H4 (cell line): ENCODE data around the gene ATRX. TPM values are rescaled to one million over a fixed set of nuclear protein-coding genes. Genes with fewer than 3 reads are reported as not detected.
"Not testable (repeated sequence)": the region's sequence is repeated elsewhere in the genome, so short reads cannot be mapped to it uniquely, and the experiment has no call there.

Experiments
- DNase-seq: peaks from one replicate; pipeline ENCODE4 v3.0.0-alpha.2; 2015; ENCODE audit warnings: low spot score
- total RNA-seq: library from RNA; depleted of rRNA; stranded (reverse); fragments of >200 nt; shearing (Covaris generic); gene quantifications from 2 replicates; pipeline ENCODE4 v1.2.3, GENCODE V29; 2014; rRNA removed

The ATRX gene
- total RNA-seq, 1 experiment from 2014 or later: 42.5 TPM

DNA sequence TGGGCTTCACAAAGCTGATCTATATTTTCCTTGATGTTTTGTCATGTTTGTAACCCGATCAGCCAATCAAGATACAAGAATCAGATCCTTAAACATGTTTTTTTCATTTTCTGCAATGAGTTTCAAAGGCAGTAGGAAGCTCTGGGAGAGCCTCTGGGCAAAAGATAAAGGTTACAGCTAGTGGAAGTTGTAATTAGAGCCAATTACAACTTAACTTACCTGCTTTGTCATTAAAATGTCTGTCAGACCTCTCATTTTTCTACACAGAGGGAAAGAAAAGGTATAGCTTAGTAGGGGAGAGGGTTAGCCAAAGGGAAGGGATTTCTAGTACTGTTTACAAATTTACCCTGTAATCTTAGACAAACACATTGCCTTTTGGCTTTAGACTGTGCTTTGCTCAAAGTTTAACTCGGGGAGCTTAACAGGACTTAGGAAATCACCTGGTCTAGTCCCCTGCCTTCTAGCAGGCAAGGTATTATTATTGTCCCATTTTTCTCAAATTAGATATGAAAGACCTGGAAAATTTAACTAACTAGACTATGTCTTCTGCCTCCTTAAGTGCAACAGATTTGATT, 283.0 kb downstream of the ATRX start:
- no peak for DNase-seq

DNA sequence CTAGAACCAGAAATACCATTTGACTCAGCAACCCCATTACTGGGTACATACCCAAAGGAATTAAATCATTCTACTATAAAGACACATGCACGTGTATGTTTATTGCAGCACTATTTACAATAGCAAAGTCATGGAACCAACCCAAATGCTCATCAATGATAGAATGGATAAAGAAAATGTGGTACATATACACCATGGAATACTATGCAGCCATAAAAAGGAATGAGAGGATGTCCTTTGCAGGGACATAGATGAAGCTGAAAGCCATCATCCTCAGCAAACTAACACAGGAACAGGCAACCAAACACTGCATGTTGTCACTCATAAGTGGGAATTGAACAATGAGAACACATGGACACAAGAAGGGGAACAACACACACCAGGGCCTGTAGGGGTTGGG, 285.9 kb downstream of the ATRX start:
- DNase-seq: not testable (repeated sequence)

DNA sequence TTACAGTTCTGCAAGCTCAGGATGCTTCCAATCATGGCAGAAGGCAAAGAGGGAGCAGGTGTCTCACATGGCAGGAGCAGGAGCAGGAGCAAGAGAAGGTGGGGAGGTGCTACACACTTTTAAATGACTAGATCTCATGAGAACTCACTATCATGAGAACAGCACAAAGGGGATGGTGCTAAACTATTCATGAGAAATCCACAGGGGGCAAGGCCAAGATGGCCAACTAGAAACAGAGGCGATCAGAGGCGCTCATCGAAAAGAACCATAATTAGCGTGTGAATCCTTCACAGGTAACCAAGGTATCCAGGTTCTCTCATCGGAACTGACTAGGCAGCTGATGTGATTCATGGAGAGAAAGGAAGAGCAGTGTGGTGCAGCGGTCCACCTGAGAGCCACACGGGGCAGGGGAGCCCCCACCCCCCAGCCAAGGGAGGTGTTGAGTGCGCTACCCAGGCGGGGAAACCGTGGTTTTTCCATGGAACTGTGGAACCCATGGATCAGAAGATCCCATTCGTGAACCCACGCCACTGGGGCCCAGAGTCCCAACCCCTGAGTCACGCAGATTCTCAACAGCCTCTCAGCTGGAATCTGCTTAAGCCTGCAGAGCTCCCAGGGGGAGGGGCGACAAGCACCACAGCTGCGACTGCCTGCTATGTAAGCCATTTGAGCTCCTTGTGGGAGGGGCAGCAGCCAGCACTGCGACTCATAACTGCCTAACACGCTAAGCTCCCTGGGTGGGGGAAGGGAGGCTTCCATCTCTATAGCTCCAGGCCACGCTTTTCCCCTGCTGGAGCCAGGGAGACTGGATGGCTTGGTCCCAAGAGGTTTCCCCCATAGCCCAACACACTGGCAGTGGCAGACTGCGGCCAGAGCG, 292.1 kb downstream of the ATRX start:
- DNase-seq: peak; percentile 80

DNA sequence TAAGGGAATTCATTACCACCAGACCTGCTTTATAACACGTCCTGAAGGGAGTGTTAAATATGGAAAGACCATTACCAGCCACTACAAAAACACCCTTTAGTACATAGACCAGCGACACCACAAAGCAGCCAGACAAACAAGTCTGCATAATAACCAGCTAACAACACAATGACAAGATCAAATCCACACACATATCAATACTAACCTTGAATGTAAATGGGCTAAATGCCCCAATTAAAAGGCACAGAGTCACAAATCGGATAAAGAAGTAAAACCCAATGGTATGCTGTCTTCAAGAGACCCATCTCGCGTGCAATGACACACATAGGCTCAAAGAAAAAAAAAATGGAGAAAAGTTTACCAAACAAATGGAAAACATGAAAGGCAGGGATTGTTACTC, 302.0 kb downstream of the ATRX start:
- DNase-seq: no peak

DNA sequence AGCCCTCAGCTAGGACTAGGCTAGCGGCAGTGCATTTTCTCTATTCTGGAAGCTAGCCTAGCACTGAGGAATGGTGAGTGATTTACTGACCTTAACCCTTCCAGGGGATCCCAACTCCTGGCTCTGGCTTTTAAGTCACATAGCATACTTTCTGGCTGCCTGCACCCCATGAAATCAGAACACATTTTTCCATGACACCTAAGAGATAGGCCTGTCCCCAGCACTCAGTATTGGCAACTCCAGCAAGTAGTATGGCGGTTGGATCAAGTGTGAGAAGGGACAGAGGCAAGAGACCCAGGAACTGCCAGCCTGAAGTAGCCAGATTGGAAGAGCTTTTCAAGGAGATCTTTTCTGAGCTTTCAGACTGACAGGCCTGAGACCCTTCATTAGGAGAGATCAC, 330.6 kb downstream of the ATRX start:
- no peak for DNase-seq

Other genes starting within 250 kb of the ATRX start
- gene MAGT1, start 109.2 kb upstream of the ATRX start, total RNA-seq: 88.2 and 117 TPM in 2 replicates
- 763 and 1,021 TPM in 2 replicates for gene COX7B, start 113.3 kb upstream of the ATRX start, total RNA-seq
- gene ATP7A, start 124.5 kb upstream of the ATRX start, total RNA-seq: 10.2 and 13.7 TPM in 2 replicates
- not detected in 2 replicates for gene PGAM4, start 183.4 kb upstream of the ATRX start, total RNA-seq